A549 (cell line): ENCODE measurements around the gene MACC1. TPM values are rescaled to one million over a fixed set of nuclear protein-coding genes. Genes with fewer than 3 reads are reported as not detected.
A peak's percentile ranks its signal among the peaks of the same experiment; 100 is the strongest.

Source experiments
- ATAC-seq, 2 experiments: fragments of 200-7000 bp in 1 of 2; fragments of >200 bp in 1 of 2; cut with Nextera tagmentation in 1 of 2; cut with Tn5 transposase in 1 of 2; 3 replicates each; pipeline versions ENCODE4 v1.8.0 to v1.9.1; 2018 to 2020; ENCODE audit warnings: mild to moderate bottlenecking in 1 of 2, moderate library complexity in 1 of 2
- CTCF ChIA-PET: fragments of 300-600 bp; sonication (Branson Sonifier 250); formaldehyde crosslinking; extraction: SDS; loops from one replicate; lab custom pipeline; 2021; ENCODE audit warnings: antibody characterized with exemption, inconsistent platforms; lab: Yijun Ruan, JAX
- POLR2A ChIA-PET: fragments of 350-600 bp; formaldehyde crosslinking; extraction: SDS; loops from one replicate; lab custom pipeline; 2021; ENCODE audit warnings: antibody characterized with exemption, inconsistent platforms; lab: Yijun Ruan, JAX
- DNase-seq, 2 experiments: peaks; one replicate each; pipeline versions ENCODE4 v3.0.0 to v3.0.0-alpha.2; 2011 to 2016; ENCODE audit warnings: low read depth in 1 of 2, low spot score in 1 of 2
- FAIRE-seq: peaks from 2 replicates; lab custom pipeline; 2011; peaks lifted over from hg19 to GRCh38; lab: Jason Lieb, UNC
- H3K27ac ChIP-seq, 2 experiments: fragments of >200 bp; sonication (Bioruptor Twin); formaldehyde crosslinking; 3 replicates each; pipeline ENCODE4 v1.5.1; 2016 to 2017
- H3K4me1 ChIP-seq: fragments of >200 bp; sonication (Bioruptor Twin); formaldehyde crosslinking; 3 replicates; pipeline ENCODE4 v1.6.1; 2016
- H3K4me2 ChIP-seq: fragments of >200 bp; sonication (Bioruptor Twin); formaldehyde crosslinking; 3 replicates; pipeline ENCODE4 v1.6.1; 2016
- H3K4me3 ChIP-seq: fragments of >200 bp; sonication (Bioruptor Twin); formaldehyde crosslinking; 3 replicates; pipeline ENCODE4 v1.5.1; 2016
- H3K9me3 ChIP-seq: fragments of >200 bp; sonication (Bioruptor Twin); formaldehyde crosslinking; 3 replicates; pipeline ENCODE4 v1.6.1; 2016
- ATOH8 ChIP-seq: fragments of 250-450 bp; sonication (Bioruptor Pico); IDR thresholded peaks from 2 replicates; pipeline ENCODE4 v1.5.0; 2020; ENCODE audit warnings: low read depth, mild to moderate bottlenecking, moderate library complexity
- BCL3 ChIP-seq: fragments of >200 bp; sonication (Bioruptor Twin); formaldehyde crosslinking; IDR thresholded peaks from 3 replicates; pipeline ENCODE4 v1.6.1; 2016
- BHLHE40 ChIP-seq: IDR thresholded peaks from 2 replicates; pipeline ENCODE4 v1.6.1; 2012; ENCODE audit warnings: low read depth, low read length, inconsistent platforms
- CBX2 ChIP-seq: fragments of 200-600 bp; sonication (generic); IDR thresholded peaks from 2 replicates; pipeline ENCODE4 v1.6.1; 2016; ENCODE audit warnings: low read depth, mild to moderate bottlenecking, borderline replicate concordance
- CEBPB ChIP-seq, 2 experiments: fragments of >200 bp in 1 of 2; sonication (Bioruptor Twin) in 1 of 2; formaldehyde crosslinking in 1 of 2; IDR thresholded peaks; 2 replicates each; pipeline ENCODE4 v1.6.1; 2012 to 2016
- EP300 ChIP-seq, 2 experiments: fragments of >200 bp; sonication (Bioruptor Twin); formaldehyde crosslinking; IDR thresholded peaks; 2 replicates in 1 of 2; 3 replicates in 1 of 2; pipeline ENCODE4 v1.6.1; 2016 to 2017
- FOSB ChIP-seq: fragments of 250-450 bp; sonication (Bioruptor Pico); IDR thresholded peaks from 2 replicates; pipeline ENCODE4 v1.5.0; 2020; ENCODE audit warnings: mild to moderate bottlenecking, moderate library complexity
- HDAC2 ChIP-seq: fragments of 200-600 bp; sonication (generic); IDR thresholded peaks from 2 replicates; pipeline ENCODE4 v1.6.1; 2016
- HOXB5 ChIP-seq: fragments of 250-450 bp; sonication (Bioruptor Pico); IDR thresholded peaks from 2 replicates; pipeline ENCODE4 v1.5.0; 2020; ENCODE audit warnings: mild to moderate bottlenecking, moderate library complexity
- MAFK ChIP-seq: fragments of 450-650 bp; IDR thresholded peaks from 2 replicates; pipeline ENCODE4 v1.6.1; 2014; ENCODE audit not compliant: partially characterized antibody
- MYC ChIP-seq: IDR thresholded peaks from 2 replicates; pipeline ENCODE4 v1.6.1; 2012; ENCODE audit warnings: mild to moderate bottlenecking, inconsistent platforms, low read length, improper control_type of control experiment, borderline replicate concordance
- NPAS2 ChIP-seq: fragments of 250-450 bp; sonication (Bioruptor Pico); IDR thresholded peaks from 2 replicates; pipeline ENCODE4 v1.8.0; 2022; ENCODE audit warnings: mild to moderate bottlenecking, moderate library complexity, borderline replicate concordance
- PBX3 ChIP-seq: IDR thresholded peaks from 2 replicates; pipeline ENCODE4 v1.6.1; 2012
- PHF8 ChIP-seq: fragments of 200-600 bp; sonication (generic); IDR thresholded peaks from 2 replicates; pipeline ENCODE4 v1.6.1; 2016; ENCODE audit warnings: low read depth, mild to moderate bottlenecking, antibody characterized with exemption, moderate library complexity, borderline replicate concordance
- RCOR1 ChIP-seq: fragments of 150-350 bp; IDR thresholded peaks from 2 replicates; pipeline ENCODE4 v1.6.1; 2014; ENCODE audit warnings: antibody characterized with exemption, low read length, low read depth
- SMC3 ChIP-seq: fragments of >200 bp; sonication (Bioruptor Twin); formaldehyde crosslinking; IDR thresholded peaks from 3 replicates; pipeline ENCODE4 v1.6.1; 2018; ENCODE audit warnings: inconsistent platforms
- TFCP2L1 ChIP-seq: fragments of 250-450 bp; sonication (Bioruptor Pico); IDR thresholded peaks from 2 replicates; pipeline ENCODE4 v1.5.0; 2021; ENCODE audit warnings: mild to moderate bottlenecking
- ZFP36 ChIP-seq: fragments of 450-650 bp; IDR thresholded peaks from 2 replicates; pipeline ENCODE4 v1.6.1; 2014; ENCODE audit warnings: borderline replicate concordance; ENCODE audit not compliant: partially characterized antibody
- WGBS: methylation state at CpG from one replicate; pipeline ENCODE4 v1.1.6; 2017; ENCODE audit errors: missing lambda C conversion rate; 5-methylcytosine and 5-hydroxymethylcytosine counted together
- polyA plus RNA-seq, 4 experiments: library from polyadenylated mRNA; depleted of rRNA in 3 of 4; stranded (reverse); fragments of >200 nt; fragmentation: RNase III in 1 of 4; extraction: RNeasy Plus Mini Kit Qiagen cat#74134 plus additional on column Dnase treatment in 1 of 4; gene quantifications; 2 replicates in 3 of 4; 3 replicates in 1 of 4; pipeline ENCODE4 v1.2.3, GENCODE V29; 2011 to 2017
- TF ChIP-seq, protein P1 (sequence below): fragments of 250-450 bp; sonication (Bioruptor Pico); IDR thresholded peaks from 2 replicates; pipeline ENCODE4 v1.5.0; 2021; ENCODE audit warnings: mild to moderate bottlenecking, moderate library complexity, borderline replicate concordance

Gene MACC1
- polyA plus RNA-seq, 2 of the 4 experiments (the other 2 are of a cell fraction): 0.01 TPM; not detected in 1

DNA sequence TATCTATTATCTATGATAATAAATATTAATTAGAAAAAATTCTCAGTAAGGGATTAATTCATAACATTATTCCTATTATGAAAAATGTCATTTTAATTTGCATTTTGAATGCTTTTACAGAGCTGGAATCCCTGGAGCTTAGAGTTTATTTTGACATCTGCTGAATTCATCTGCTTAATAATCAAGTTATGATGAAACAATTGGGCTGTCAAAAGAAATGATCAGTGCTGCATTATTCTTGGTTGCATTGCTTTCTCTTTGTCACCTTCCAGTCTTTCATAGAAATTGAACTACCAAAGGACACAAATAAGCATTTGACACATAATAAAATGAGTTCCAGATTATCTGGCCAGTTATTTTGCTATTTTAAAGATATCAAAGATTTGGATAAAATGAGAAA is 40.0 kb upstream of the MACC1 start:
- ChIA-PET CTCF (no interaction called here), POLR2A (no interaction called here)
- Histone ChIP-seq H3K4me2 (no peak overlapping the region), H3K9me3 (no peaks in the 10 kb centered on the region), H3K4me1 (no peaks in the 10 kb centered on the region), H3K27ac (no peak overlapping the region), H3K4me3 (no peak overlapping the region)
- ATAC-seq (no peak), DNase-seq (no peak), FAIRE-seq (no peak)
- no peak for TF ChIP-seq PHF8
- TF ChIP-seq, all 56 proteins: peak for 0

GRCh38 chr7:20249920-20250319 is 32.7 kb upstream of the MACC1 start:
- FAIRE-seq (no peak), ATAC-seq (no peak)
- WGBS: 73% methylated on average over 1 of the region's 1 CpG

GRCh38 chr7:20249376-20249775 is 32.2 kb upstream of the MACC1 start:
- FAIRE-seq: peak; percentile 67
- Histone ChIP-seq H3K4me2 (no peak overlapping the region), H3K4me3 (no peak overlapping the region), H3K4me1 (no peaks in the 10 kb centered on the region), H3K9me3 (no peaks in the 10 kb centered on the region), H3K27ac (no peak overlapping the region)
- ATAC-seq: no peak
- TF ChIP-seq BHLHE40 (no peak), PBX3 (no peak), MAFK (no peak)
- CTCF ChIA-PET: no interaction called here
- POLR2A ChIA-PET: no interaction called here
- no peak for DNase-seq
- 32% methylated on average over 4 of the region's 4 CpGs for WGBS

More at GRCh38 chr7:20249920-20250319, 32.7 kb upstream of the MACC1 start:
- no peak for TF ChIP-seq ATOH8 (CRISPR knock-in tag)
- TF ChIP-seq, protein P1, sequence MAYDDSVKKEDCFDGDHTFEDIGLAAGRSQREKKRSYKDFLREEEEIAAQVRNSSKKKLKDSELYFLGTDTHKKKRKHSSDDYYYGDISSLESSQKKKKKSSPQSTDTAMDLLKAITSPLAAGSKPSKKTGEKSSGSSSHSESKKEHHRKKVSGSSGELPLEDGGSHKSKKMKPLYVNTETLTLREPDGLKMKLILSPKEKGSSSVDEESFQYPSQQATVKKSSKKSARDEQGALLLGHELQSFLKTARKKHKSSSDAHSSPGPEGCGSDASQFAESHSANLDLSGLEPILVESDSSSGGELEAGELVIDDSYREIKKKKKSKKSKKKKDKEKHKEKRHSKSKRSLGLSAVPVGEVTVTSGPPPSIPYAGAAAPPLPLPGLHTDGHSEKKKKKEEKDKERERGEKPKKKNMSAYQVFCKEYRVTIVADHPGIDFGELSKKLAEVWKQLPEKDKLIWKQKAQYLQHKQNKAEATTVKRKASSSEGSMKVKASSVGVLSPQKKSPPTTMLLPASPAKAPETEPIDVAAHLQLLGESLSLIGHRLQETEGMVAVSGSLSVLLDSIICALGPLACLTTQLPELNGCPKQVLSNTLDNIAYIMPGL (CRISPR knock-in tag): no peak
- no peak for TF ChIP-seq CEBPB (IDR thresholded peaks at IDR 0.05)
- TF ChIP-seq NPAS2 (CRISPR knock-in tag): no peak
- TF ChIP-seq EP300 (IDR thresholded peaks at IDR 0.05): no peak
- no peak for TF ChIP-seq ZFP36
- TF ChIP-seq SMC3: no peak
- TF ChIP-seq TFCP2L1 (CRISPR knock-in tag): no peak
- no peak for TF ChIP-seq BCL3
- no peak for TF ChIP-seq HOXB5
- TF ChIP-seq CBX2: no peak
- TF ChIP-seq RCOR1: no peak
- TF ChIP-seq MYC: no peak
- TF ChIP-seq BHLHE40: no peak
- TF ChIP-seq HDAC2: no peak
- TF ChIP-seq FOSB (CRISPR knock-in tag): no peak
- H3K4me3 ChIP-seq: no peak overlapping the region
- no peaks in the 10 kb centered on the region for H3K9me3 ChIP-seq
- no peaks in the 10 kb centered on the region for H3K4me1 ChIP-seq
- ChIA-PET CTCF (no interaction called here), POLR2A (no interaction called here)
- no peak for DNase-seq
- no peak overlapping the region for H3K27ac ChIP-seq
- H3K4me2 ChIP-seq: no peak overlapping the region
